SJSA1 (cell line): ENCODE measurements around the gene INPP5E. TPM values are rescaled to one million over a fixed set of nuclear protein-coding genes. Genes with fewer than 3 reads are reported as not detected.
"Not testable (repeated sequence)": the region's sequence is repeated elsewhere in the genome, so short reads cannot be mapped to it uniquely, and the experiment has no call there.

Source experiments
- DNase-seq, 2 experiments: peaks; one replicate each; pipeline ENCODE4 v3.0.0-alpha.2; 2015 to 2020; ENCODE audit warnings: low spot score in 2 of 2, low read depth in 1 of 2
- H3K27ac ChIP-seq: fragments of 250-450 bp; sonication (Bioruptor Pico); 2 replicates; pipeline ENCODE4 v1.5.1; 2020; ENCODE audit warnings: mild to moderate bottlenecking, moderate library complexity
- H3K27me3 ChIP-seq: fragments of 250-450 bp; sonication (Bioruptor Pico); replicated peaks from 2 replicates; pipeline ENCODE4 v1.5.1; 2020; ENCODE audit warnings: mild to moderate bottlenecking, moderate library complexity
- H3K36me3 ChIP-seq: fragments of 250-450 bp; sonication (Bioruptor Pico); 2 replicates; pipeline ENCODE4 v1.5.1; 2020; ENCODE audit warnings: mild to moderate bottlenecking
- H3K4me1 ChIP-seq: fragments of 250-450 bp; sonication (Bioruptor Pico); replicated peaks from 2 replicates; pipeline ENCODE4 v1.6.1; 2021; ENCODE audit warnings: mild to moderate bottlenecking
- H3K4me3 ChIP-seq: fragments of 250-450 bp; sonication (Bioruptor Pico); 2 replicates; pipeline ENCODE4 v1.5.1; 2020; ENCODE audit warnings: mild to moderate bottlenecking
- H3K9me3 ChIP-seq: fragments of 250-450 bp; sonication (Bioruptor Pico); replicated peaks from 2 replicates; pipeline ENCODE4 v1.5.1; 2020; ENCODE audit warnings: mild to moderate bottlenecking
- total RNA-seq: library from RNA; depleted of rRNA; stranded (reverse); fragments of >200 nt; shearing (Covaris generic); gene quantifications from 2 replicates; pipeline ENCODE4 v1.2.3, GENCODE V29; 2014

The INPP5E gene
- total RNA-seq, 1 experiment from 2014 or later = 10.0 TPM

- DNase-seq = no peak
- Histone ChIP-seq H3K4me1 (no peaks in the 10 kb centered on the region), H3K27me3 (no peaks in the 10 kb centered on the region), H3K9me3 (no peaks in the 10 kb centered on the region), H3K4me3 (no peak overlapping the region), H3K27ac (no peak overlapping the region), H3K36me3 (peaks cover 80% of the 10 kb centered on the region)
Measured at GRCh38 chr9:136421791-136422190, 17.9 kb downstream of the INPP5E start.

DNA sequence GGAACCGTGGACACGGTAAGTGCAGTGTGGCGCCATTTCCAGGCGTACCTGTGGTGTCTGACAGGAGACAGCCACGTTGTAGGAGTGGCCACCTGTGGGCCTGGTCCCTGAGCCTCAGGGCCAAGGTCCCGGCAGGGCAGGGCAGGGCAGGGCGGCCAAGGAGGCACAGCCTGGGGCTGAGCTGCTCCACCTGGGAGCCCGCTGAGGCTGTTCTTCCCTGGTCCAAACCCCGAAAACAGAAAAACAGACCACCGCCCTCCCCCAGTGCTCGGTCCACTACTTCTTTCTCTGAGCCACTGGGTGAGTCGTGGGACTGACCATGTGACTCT, 20.6 kb downstream of the INPP5E start:
- Histone ChIP-seq H3K9me3 (no peaks in the 10 kb centered on the region), H3K36me3 (peaks cover 94% of the 10 kb centered on the region), H3K27ac (no peak overlapping the region), H3K4me3 (no peak overlapping the region), H3K4me1 (no peaks in the 10 kb centered on the region), H3K27me3 (no peaks in the 10 kb centered on the region)
- no peak for DNase-seq

GRCh38 chr9:136418182-136419091, 21.2 kb downstream of the INPP5E start:
- no peak for DNase-seq
- H3K9me3 ChIP-seq = no peaks in the 10 kb centered on the region
- H3K4me1 ChIP-seq = no peaks in the 10 kb centered on the region
- no peak overlapping the region for H3K27ac ChIP-seq
- peaks cover 94% of the 10 kb centered on the region for H3K36me3 ChIP-seq
- no peak overlapping the region for H3K4me3 ChIP-seq
- no peaks in the 10 kb centered on the region for H3K27me3 ChIP-seq

- Histone ChIP-seq H3K4me1 (0 out of 2 replicates have a peak, but pooled peaks cover 2% of the 10 kb centered on the region), H3K4me3 (no peak overlapping the region), H3K27me3 (no peaks in the 10 kb centered on the region), H3K36me3 (peaks cover 93% of the 10 kb centered on the region), H3K27ac (no peak overlapping the region), H3K9me3 (no peaks in the 10 kb centered on the region)
- no peak for DNase-seq
Measured at GRCh38 chr9:136416914-136417313, 22.7 kb downstream of the INPP5E start.

GRCh38 chr9:136416427-136416826, 23.2 kb downstream of the INPP5E start:
- H3K27ac ChIP-seq = no peak overlapping the region
- peaks cover 7% of the 10 kb centered on the region; the same call in 1 of the 2 replicates for H3K4me1 ChIP-seq
- no peak overlapping the region for H3K4me3 ChIP-seq
- DNase-seq = no peak
- peaks cover 91% of the 10 kb centered on the region for H3K36me3 ChIP-seq
- H3K27me3 ChIP-seq = no peaks in the 10 kb centered on the region
- no peaks in the 10 kb centered on the region for H3K9me3 ChIP-seq

- Histone ChIP-seq H3K4me1 (peaks cover 24% of the 10 kb centered on the region), H3K9me3 (no peaks in the 10 kb centered on the region), H3K4me3 (no peak overlapping the region), H3K27ac (no peak overlapping the region), H3K27me3 (no peaks in the 10 kb centered on the region), H3K36me3 (peaks cover 75% of the 10 kb centered on the region)
- no peak for DNase-seq
Measured at GRCh38 chr9:136412962-136413361, 26.7 kb downstream of the INPP5E start.

GRCh38 chr9:136411378-136411777, 28.3 kb downstream of the INPP5E start:
- H3K36me3 ChIP-seq = peaks cover 70% of the 10 kb centered on the region
- no peaks in the 10 kb centered on the region for H3K27me3 ChIP-seq
- no peak for DNase-seq
- H3K4me3 ChIP-seq = peak overlapping the region; percentile 99
- no peak overlapping the region for H3K27ac ChIP-seq
- peaks cover 24% of the 10 kb centered on the region for H3K4me1 ChIP-seq
- no peaks in the 10 kb centered on the region for H3K9me3 ChIP-seq

DNA sequence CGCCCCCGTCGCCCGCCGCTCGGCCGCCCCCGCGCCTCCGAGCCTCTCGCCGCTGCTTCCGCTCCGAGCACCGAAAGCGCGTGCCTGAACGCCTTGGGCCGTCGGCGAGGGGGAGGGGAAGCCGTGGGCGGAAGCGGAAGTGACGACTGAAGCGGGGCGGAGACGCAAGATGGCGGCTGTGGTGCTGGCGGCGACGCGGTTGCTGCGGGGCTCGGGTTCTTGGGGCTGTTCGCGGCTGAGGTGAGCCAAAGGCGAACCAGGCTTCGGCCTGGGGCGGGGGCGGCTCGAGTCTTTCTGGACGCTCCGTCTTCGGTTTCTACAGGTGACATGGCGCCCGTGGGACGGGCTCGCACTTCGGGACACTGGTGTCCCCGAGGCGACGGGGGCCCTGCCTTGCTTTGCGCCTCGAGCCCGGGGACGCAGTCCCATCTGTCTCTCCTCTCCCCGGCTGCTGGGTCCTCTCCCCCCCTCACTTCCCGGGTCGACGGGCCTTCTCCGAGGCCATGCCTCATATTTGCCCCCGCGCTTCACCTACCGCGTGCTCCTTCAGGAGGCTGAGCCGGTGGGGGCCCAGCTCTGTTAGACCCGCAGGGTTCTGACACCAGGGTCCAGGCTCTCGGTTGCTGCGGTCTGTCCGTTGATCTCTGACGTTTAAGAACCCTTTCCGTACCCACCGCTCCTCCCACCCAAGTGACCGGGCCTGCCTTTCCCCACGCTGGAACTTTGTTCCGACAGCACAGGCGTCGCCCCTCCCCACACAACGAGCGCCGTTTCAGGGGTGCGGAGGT, 29.0 kb downstream of the INPP5E start, which contains the start of the genes ENTR1 and PMPCA:
Gene ENTR1 (minus strand): TSS at position 115 of the 788 bp plus-strand sequence. CDS start 217 bp downstream, outside the sequence.
Gene PMPCA (plus strand): TSS at position 159 of the 788 bp plus-strand sequence. CDS start 11 bp downstream, at position 170.
- H3K4me3 ChIP-seq = peak within 1 kb of the TSS; percentile 99
- peak within 1 kb of the TSS; percentile 75 for H3K27ac ChIP-seq
- H3K36me3 ChIP-seq = peaks cover 69% of the 10 kb centered on the region
- peaks cover 24% of the 10 kb centered on the region for H3K4me1 ChIP-seq
- H3K27me3 ChIP-seq = no peaks in the 10 kb centered on the region
- H3K9me3 ChIP-seq = no peaks in the 10 kb centered on the region
- DNase-seq = peak; percentile 80 to 89

DNA sequence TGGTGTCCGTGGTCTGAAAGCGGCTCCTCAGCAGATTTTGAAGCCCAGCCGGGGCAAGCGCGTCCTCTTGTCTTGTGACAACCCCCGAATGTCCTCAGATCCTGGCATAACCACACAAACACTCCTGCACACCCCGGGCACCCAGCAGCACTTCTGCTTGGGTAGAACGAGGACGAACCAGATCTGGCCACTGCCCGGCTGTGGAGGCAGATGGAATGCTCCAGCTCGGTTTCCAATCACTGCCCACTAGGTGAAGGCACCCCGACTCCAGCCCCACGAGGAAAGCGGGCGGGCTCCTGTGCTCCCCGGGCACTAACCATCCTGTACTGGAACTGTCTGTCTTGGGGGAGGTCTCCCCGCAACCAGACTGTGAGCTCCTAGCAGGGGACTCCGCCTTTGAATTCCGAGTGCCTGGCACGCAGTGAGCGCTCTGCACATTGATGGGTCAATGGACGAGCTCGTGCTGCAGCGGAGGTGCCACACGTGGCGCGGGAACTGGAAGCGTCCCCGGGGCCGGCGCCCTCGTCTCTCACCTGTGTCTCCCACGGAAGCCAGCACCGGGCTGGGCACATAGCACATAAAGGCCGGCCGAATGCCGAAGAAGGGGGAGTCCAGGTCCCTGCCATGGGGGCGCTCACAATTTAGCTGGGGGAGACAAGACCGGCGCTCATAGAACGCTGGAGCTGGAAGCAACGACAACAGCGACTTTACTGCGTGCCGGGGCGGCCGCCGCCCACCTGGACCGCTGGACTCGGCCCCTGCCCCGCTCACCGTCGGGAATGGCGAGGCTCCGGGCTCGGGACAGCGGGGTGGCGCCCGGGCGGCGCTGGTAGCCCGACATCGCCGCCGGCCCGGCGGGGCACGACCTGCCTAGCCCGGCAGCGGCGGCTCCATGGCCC, 29.8 kb downstream of the INPP5E start:
- Histone ChIP-seq H3K9me3 (no peaks in the 10 kb centered on the region), H3K27ac (0 out of 2 replicates have a peak overlapping the region, but pooled peaks have one; percentile 39), H3K27me3 (no peaks in the 10 kb centered on the region), H3K36me3 (peaks cover 69% of the 10 kb centered on the region), H3K4me1 (peaks cover 24% of the 10 kb centered on the region), H3K4me3 (peak overlapping the region; percentile 99)
- DNase-seq = peak; percentile 35 to 50

- no peak for DNase-seq
- Histone ChIP-seq H3K27me3 (no peaks in the 10 kb centered on the region), H3K27ac (no peak overlapping the region), H3K4me3 (no peak overlapping the region), H3K4me1 (peaks cover 24% of the 10 kb centered on the region), H3K36me3 (peaks cover 64% of the 10 kb centered on the region), H3K9me3 (no peaks in the 10 kb centered on the region)
Measured at GRCh38 chr9:136407911-136408310, 31.7 kb downstream of the INPP5E start.

GRCh38 chr9:136407061-136407460, 32.6 kb downstream of the INPP5E start:
- H3K36me3 ChIP-seq = peaks cover 56% of the 10 kb centered on the region
- DNase-seq, H3K4me3 ChIP-seq: not testable (repeated sequence)

GRCh38 chr9:136405904-136406303, 33.7 kb downstream of the INPP5E start:
- H3K4me1 ChIP-seq = peaks cover 12% of the 10 kb centered on the region
- not testable (repeated sequence) for H3K27ac ChIP-seq, H3K4me3 ChIP-seq, H3K27me3 ChIP-seq, DNase-seq, H3K9me3 ChIP-seq
- peaks cover 54% of the 10 kb centered on the region for H3K36me3 ChIP-seq

More at GRCh38 chr9:136407061-136407460, 32.6 kb downstream of the INPP5E start:
- H3K27ac ChIP-seq, H3K9me3 ChIP-seq, H3K27me3 ChIP-seq: not testable (repeated sequence)
- H3K4me1 ChIP-seq = peaks cover 23% of the 10 kb centered on the region

DNA sequence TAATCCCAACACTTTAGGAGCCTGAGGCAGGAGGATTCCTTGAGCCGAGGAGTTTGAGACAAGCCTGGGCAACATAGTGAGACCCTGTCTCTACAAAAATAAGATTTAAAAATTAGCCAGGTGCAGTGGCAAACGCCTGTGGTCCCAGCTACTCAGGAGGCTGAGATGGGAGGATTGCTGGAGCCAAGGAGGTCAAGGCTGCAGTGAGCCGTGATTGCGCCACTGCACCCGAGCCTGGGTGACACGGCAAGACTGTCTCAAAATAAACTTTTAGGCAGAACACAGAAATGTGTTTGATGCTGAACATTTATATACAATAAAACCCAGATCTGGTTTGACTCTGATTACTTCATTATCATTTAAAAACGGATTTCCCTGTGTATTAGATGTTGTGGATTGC, 34.2 kb downstream of the INPP5E start:
- Histone ChIP-seq H3K27ac (no peak overlapping the region), H3K4me3 (no peak overlapping the region), H3K9me3 (no peaks in the 10 kb centered on the region), H3K4me1 (peaks cover 11% of the 10 kb centered on the region), H3K27me3 (no peaks in the 10 kb centered on the region), H3K36me3 (peaks cover 50% of the 10 kb centered on the region)
- DNase-seq = no peak
